ENCODE results near the gene RNF133. TPM values are rescaled to one million over a fixed set of nuclear protein-coding genes. Genes with fewer than 3 reads are reported as not detected.

The RNF133 gene
- total RNA-seq, 1 donor from 2014 or later, result not detected

- no peak overlapping the region for H3K4me3 Mint-ChIP-seq (ENCODE audit: low read depth)
- no peaks in the 10 kb centered on the region for H3K36me3 Mint-ChIP-seq (ENCODE audit: low read depth)
- H3K9me3 Mint-ChIP-seq, result peaks cover 4% of the 10 kb centered on the region
- H3K27me3 Mint-ChIP-seq (ENCODE audit: low read depth), result no peaks in the 10 kb centered on the region
- intact Hi-C loops (cut with micrococcal nuclease), result no loop called here
- DNase-seq (ENCODE audit: low spot score), result no peak
- H3K27ac Mint-ChIP-seq, result no peak overlapping the region
- no peaks in the 10 kb centered on the region for H3K4me1 Mint-ChIP-seq (ENCODE audit: low read depth)
Observed at GRCh38 chr7:122710916-122711315, 12.0 kb upstream of the RNF133 start.

GRCh38 chr7:122709930-122710646 is 11.2 kb upstream of the RNF133 start:
- intact Hi-C loops (cut with micrococcal nuclease), result no loop called here
- no peak for DNase-seq (ENCODE audit: low spot score)
- Mint-ChIP-seq H3K27me3 (ENCODE audit: low read depth) (no peaks in the 10 kb centered on the region), H3K4me1 (ENCODE audit: low read depth) (no peaks in the 10 kb centered on the region), H3K9me3 (peaks cover 4% of the 10 kb centered on the region), H3K36me3 (ENCODE audit: low read depth) (no peaks in the 10 kb centered on the region), H3K4me3 (ENCODE audit: low read depth) (no peak overlapping the region), H3K27ac (no peak overlapping the region)

DNA sequence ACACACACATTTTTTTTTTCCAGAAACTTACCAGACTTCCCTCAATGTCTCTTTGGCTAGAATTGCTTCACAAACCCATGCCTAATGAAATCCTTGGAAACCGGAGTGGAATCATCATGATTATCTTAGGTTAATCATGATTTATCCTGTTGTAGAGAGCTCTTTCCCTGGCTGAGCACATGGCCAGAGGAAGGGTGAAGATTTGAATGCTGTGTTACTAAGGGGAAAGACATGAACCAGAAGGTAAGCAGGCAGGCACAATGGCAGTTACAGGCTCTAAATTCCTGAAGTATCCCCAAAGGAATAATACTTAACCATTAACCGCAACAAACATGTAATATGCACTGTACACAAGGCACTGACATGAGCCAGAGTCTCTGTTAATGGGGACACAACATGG is 7.9 kb upstream of the RNF133 start:
- Mint-ChIP-seq H3K4me1 (ENCODE audit: low read depth) (no peaks in the 10 kb centered on the region), H3K27me3 (ENCODE audit: low read depth) (no peaks in the 10 kb centered on the region), H3K27ac (no peak overlapping the region), H3K9me3 (peaks cover 6% of the 10 kb centered on the region), H3K4me3 (ENCODE audit: low read depth) (no peak overlapping the region), H3K36me3 (ENCODE audit: low read depth) (no peaks in the 10 kb centered on the region)
- intact Hi-C loops (cut with micrococcal nuclease), result no loop called here
- no peak for DNase-seq (ENCODE audit: low spot score)

DNA sequence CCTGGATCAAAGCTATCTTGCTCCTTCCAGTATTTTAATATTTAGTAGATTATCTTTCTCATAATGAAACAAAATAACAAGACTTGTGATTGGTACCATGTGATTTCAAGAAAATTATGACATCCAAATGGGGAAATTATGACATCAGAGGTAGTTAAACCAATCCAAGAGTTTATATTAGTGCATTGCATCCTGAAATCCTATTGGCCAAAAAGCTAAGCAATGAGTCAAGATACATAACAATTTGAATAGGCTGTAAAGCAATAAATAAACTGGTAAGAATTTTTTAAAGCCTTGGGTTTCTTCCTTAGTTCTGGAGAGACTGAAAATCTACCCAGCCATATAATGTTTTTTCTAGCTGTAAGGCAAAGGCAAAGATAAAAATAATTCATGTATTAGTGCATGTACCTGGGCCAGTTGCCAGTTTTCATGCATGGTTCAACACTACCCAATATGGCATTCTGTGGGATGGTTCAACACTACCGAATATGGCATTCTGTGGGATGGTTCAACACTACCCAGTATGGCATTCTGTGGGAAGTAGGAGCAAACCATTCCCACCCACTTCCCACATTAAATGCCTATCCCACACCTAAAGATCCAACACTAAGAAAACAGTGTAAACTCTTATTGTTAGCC is 4.1 kb upstream of the RNF133 start, which contains the start of gene RNF148:
Gene RNF148 (minus strand): TSS at position 51 of the 639 bp plus-strand sequence. CDS start 172 bp downstream, outside the sequence.
- no peaks in the 10 kb centered on the region for H3K36me3 Mint-ChIP-seq (ENCODE audit: low read depth)
- H3K27me3 Mint-ChIP-seq (ENCODE audit: low read depth), result no peaks in the 10 kb centered on the region
- DNase-seq (ENCODE audit: low spot score), result no peak
- H3K4me1 Mint-ChIP-seq (ENCODE audit: low read depth), result no peaks in the 10 kb centered on the region
- peaks cover 9% of the 10 kb centered on the region for H3K9me3 Mint-ChIP-seq
- no peak within 1 kb of the TSS for H3K4me3 Mint-ChIP-seq (ENCODE audit: low read depth)
- H3K27ac Mint-ChIP-seq, result no peak within 1 kb of the TSS
- intact Hi-C loops (cut with micrococcal nuclease), result no loop called here

DNA sequence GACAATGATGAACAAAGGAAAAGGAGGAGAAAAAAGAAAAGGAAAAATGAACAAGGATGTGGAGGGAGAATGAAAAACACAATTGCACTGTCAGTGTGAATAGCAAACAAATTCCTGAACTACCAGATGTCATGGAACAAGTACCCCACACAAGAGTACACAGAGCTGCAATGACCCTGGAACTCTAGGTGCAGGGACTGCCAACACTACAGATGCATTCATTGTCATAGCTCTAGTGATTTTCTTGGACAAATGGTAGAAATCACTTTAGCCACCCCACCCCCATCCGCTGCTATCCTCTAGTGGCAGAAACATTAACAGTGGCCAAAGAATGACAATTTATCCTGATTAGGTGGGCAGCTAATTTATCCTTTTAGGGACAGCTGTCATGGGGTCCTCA is 3.1 kb downstream of the RNF133 start:
- Mint-ChIP-seq H3K4me3 (ENCODE audit: low read depth) (no peak overlapping the region), H3K36me3 (ENCODE audit: low read depth) (no peaks in the 10 kb centered on the region), H3K4me1 (ENCODE audit: low read depth) (no peaks in the 10 kb centered on the region), H3K27ac (no peak overlapping the region), H3K27me3 (ENCODE audit: low read depth) (no peaks in the 10 kb centered on the region), H3K9me3 (peaks cover 10% of the 10 kb centered on the region)
- intact Hi-C loops (cut with micrococcal nuclease), result no loop called here
- DNase-seq (ENCODE audit: low spot score), result no peak

DNA sequence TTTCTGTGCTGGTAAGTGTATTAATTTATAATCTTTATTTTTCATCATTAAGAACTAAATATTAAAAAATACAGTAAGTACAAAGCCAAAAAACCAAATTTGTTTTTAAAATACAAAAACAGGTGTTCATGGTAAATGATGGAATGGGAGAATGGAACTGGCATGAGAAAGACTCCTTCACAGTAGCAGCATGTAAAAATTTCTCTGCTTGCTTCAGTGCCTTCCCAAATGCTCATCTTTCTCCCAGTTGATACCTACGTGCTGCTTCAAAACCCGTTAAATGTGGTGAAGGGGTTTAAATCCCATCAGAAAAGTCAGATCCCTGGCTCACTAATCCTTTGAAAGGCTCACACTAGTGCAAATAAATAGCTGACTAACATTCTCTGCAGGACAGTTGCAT is 4.2 kb downstream of the RNF133 start:
- no peak overlapping the region for H3K27ac Mint-ChIP-seq
- H3K36me3 Mint-ChIP-seq (ENCODE audit: low read depth), result no peaks in the 10 kb centered on the region
- H3K27me3 Mint-ChIP-seq (ENCODE audit: low read depth), result no peaks in the 10 kb centered on the region
- intact Hi-C loops (cut with micrococcal nuclease), result no loop called here
- H3K4me1 Mint-ChIP-seq (ENCODE audit: low read depth), result no peaks in the 10 kb centered on the region
- peaks cover 7% of the 10 kb centered on the region for H3K9me3 Mint-ChIP-seq
- H3K4me3 Mint-ChIP-seq (ENCODE audit: low read depth), result no peak overlapping the region
- DNase-seq (ENCODE audit: low spot score), result no peak

GRCh38 chr7:122692769-122693309 is 6.1 kb downstream of the RNF133 start:
- Mint-ChIP-seq H3K27ac (no peak overlapping the region), H3K27me3 (ENCODE audit: low read depth) (no peaks in the 10 kb centered on the region), H3K9me3 (peaks cover 7% of the 10 kb centered on the region), H3K4me3 (ENCODE audit: low read depth) (no peak overlapping the region), H3K4me1 (ENCODE audit: low read depth) (no peaks in the 10 kb centered on the region), H3K36me3 (ENCODE audit: low read depth) (no peaks in the 10 kb centered on the region)
- intact Hi-C loops (cut with micrococcal nuclease), result no loop called here
- no peak for DNase-seq (ENCODE audit: low spot score)

DNA sequence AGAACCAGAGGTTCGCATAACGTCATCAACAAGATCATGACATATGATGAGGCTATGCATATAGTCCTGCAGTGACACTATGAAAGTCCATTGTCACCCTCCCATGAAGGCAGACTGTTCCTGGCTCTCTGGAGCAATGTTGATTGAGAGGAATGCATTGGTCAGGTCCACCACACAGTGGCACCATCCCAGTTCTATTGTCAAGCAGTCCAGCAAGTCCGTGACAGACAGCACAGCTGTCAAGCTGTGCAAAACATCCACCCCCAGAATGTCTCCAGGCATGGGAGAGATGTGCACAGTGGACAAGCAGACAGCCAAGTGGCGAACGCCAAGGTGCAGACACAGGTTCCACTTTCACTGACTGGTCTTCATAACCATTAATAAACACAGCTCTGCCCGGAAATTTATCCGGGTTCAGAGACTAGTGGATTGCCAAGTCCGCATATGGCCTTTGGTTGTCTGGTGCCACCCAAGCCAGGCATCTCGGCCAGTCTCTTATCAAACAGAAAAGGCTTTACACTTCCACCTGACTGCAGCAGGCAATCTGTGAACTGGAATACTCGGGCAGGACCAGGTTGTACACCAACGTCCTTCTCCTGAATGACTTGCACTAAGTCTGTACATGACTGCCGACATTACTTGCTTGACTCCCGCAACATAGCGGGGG is 7.2 kb downstream of the RNF133 start:
- H3K9me3 Mint-ChIP-seq, result peaks cover 7% of the 10 kb centered on the region
- no peak overlapping the region for H3K27ac Mint-ChIP-seq
- intact Hi-C loops (cut with micrococcal nuclease), result no loop called here
- no peak for DNase-seq (ENCODE audit: low spot score)
- no peaks in the 10 kb centered on the region for H3K4me1 Mint-ChIP-seq (ENCODE audit: low read depth)
- H3K4me3 Mint-ChIP-seq (ENCODE audit: low read depth), result no peak overlapping the region
- H3K36me3 Mint-ChIP-seq (ENCODE audit: low read depth), result no peaks in the 10 kb centered on the region
- H3K27me3 Mint-ChIP-seq (ENCODE audit: low read depth), result no peaks in the 10 kb centered on the region

DNA sequence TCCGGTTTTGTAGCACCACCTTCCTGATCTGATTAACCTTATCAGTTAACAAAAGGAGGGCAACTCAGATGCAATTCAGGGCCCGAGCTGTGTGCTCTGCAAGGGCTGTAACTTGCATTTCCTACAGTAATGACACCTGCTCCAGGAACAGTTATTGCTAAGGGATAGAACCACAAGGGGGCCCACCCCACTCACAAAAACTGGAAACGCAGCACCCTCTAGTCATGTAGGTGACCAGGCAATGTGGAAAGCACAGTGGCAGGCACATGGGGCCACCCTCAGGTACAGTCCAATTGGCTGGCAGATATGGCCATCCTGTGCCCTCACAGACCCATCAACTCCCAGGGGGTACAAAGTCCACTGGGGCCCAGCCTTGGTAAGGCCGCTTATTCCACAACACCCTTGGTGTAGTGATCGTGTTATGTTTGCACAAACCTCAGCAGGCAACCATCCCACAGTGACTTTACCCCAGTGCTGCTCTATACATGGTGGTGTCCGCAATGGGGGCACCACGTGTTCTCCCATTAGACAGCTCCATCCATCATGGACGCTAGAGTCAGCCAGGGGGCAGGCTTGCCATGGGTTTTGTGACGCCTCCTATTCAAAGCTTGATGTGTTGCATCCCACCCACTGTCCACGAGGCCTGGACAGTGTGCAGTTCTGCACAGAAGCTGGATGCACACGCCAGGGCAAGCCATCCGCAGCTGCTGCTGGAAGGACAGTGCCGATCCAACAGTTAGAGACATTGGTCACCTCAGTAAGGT is 9.4 kb downstream of the RNF133 start:
- no peaks in the 10 kb centered on the region for H3K4me1 Mint-ChIP-seq (ENCODE audit: low read depth)
- H3K9me3 Mint-ChIP-seq, result peaks cover 7% of the 10 kb centered on the region
- H3K4me3 Mint-ChIP-seq (ENCODE audit: low read depth), result no peak overlapping the region
- DNase-seq (ENCODE audit: low spot score), result no peak
- H3K36me3 Mint-ChIP-seq (ENCODE audit: low read depth), result no peaks in the 10 kb centered on the region
- intact Hi-C loops (cut with micrococcal nuclease), result no loop called here
- H3K27me3 Mint-ChIP-seq (ENCODE audit: low read depth), result no peaks in the 10 kb centered on the region
- H3K27ac Mint-ChIP-seq, result no peak overlapping the region

GRCh38 chr7:122688400-122688998 is 10.4 kb downstream of the RNF133 start:
- no peak overlapping the region for H3K4me3 Mint-ChIP-seq (ENCODE audit: low read depth)
- H3K4me1 Mint-ChIP-seq (ENCODE audit: low read depth), result no peaks in the 10 kb centered on the region
- H3K27ac Mint-ChIP-seq, result no peak overlapping the region
- no peak for DNase-seq (ENCODE audit: low spot score)
- no peaks in the 10 kb centered on the region for H3K27me3 Mint-ChIP-seq (ENCODE audit: low read depth)
- H3K36me3 Mint-ChIP-seq (ENCODE audit: low read depth), result no peaks in the 10 kb centered on the region
- intact Hi-C loops (cut with micrococcal nuclease), result no loop called here
- peaks cover 7% of the 10 kb centered on the region for H3K9me3 Mint-ChIP-seq

DNA sequence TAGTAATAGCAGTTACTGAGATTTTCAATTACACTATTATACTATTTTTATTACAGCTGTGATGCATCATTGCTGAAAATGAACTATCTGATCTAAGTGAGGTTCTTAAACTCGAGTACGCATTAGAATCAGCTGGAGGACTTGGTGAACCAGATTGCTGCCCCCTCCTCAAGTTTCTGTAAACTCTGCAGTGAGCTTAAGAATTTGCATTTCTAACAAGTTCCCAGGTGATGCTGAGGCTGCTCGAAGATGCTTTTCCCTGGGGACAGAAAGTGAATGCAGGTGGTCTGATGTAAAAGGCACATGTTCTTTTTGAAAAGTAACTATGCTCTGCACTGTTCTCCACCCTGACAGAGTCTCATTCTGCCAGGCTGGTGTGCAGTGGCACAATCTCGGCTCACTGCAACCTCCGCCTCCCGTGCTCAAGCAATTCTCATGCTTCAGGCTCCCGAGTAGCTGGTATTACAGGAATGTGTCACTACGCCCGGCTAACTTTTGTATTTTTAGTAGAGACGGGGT is 12.5 kb downstream of the RNF133 start:
- intact Hi-C loops (cut with micrococcal nuclease), result no loop called here
- H3K9me3 Mint-ChIP-seq, result no peaks in the 10 kb centered on the region
- H3K4me1 Mint-ChIP-seq (ENCODE audit: low read depth), result no peaks in the 10 kb centered on the region
- H3K27ac Mint-ChIP-seq, result no peak overlapping the region
- H3K4me3 Mint-ChIP-seq (ENCODE audit: low read depth), result no peak overlapping the region
- H3K27me3 Mint-ChIP-seq (ENCODE audit: low read depth), result no peaks in the 10 kb centered on the region
- DNase-seq (ENCODE audit: low spot score), result no peak
- H3K36me3 Mint-ChIP-seq (ENCODE audit: low read depth), result no peaks in the 10 kb centered on the region

DNA sequence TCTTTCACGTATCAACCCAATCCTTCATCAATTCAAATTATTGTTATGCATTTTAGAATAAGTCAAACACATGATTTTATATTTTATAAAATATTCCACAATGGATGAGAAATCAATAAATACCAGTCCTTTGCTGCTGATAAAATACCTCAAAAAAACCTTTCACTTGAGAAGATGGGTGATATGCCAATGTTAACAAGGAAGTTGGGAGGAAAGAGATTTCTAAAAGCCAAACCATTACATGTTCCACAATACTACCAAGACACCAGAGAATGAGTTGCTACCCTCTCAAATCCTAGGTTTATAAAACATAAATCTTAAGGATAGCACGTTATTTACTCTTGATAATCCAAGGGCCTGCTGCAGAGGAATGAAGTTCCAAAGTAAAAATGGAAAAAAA is 14.4 kb downstream of the RNF133 start:
- intact Hi-C loops (cut with micrococcal nuclease), result no loop called here
- no peak overlapping the region for H3K27ac Mint-ChIP-seq
- no peak overlapping the region for H3K4me3 Mint-ChIP-seq (ENCODE audit: low read depth)

More for the DNA sequence above, 14.4 kb downstream of the RNF133 start:
- Mint-ChIP-seq H3K9me3 (no peaks in the 10 kb centered on the region), H3K4me1 (ENCODE audit: low read depth) (no peaks in the 10 kb centered on the region), H3K36me3 (ENCODE audit: low read depth) (no peaks in the 10 kb centered on the region), H3K27me3 (ENCODE audit: low read depth) (no peaks in the 10 kb centered on the region)
- no peak for DNase-seq (ENCODE audit: low spot score)

Measured in activated T-helper 2 cell treated with anti-CD3 and anti-CD28 coated beads, Interferon-gamma antibody, Interleukin-2, Interleukin-4, amounts not matched to agents 10 μg/mL and 5 μg/mL and 100 μg/mL, durations not matched to agents 14 hours and 24 hours and 36 hours (primary cell).